HG02970 (cell line): ENCODE results near the gene PDGFD.

ENCODE experiments used
- ATAC-seq: cut with Tn5 transposase; IDR thresholded peaks from one replicate; pipeline ENCODE4 v1.9.1; 2021; ENCODE audit warnings: mild to moderate bottlenecking, moderate library complexity, moderate number of reproducible peaks; ENCODE audit not compliant: unreplicated experiment, low FRiP score

The PDGFD gene

GRCh38 chr11:103929170-103929903 is 234.6 kb downstream of the PDGFD start:
- ATAC-seq = peak; percentile 87

GRCh38 chr11:103928802-103929161 is 235.2 kb downstream of the PDGFD start:
- ATAC-seq = no peak

- ATAC-seq = no peak
Measured at GRCh38 chr11:103928040-103928801, 235.7 kb downstream of the PDGFD start.

- ATAC-seq = no peak
Measured at GRCh38 chr11:103927535-103927934, 236.4 kb downstream of the PDGFD start.

- no peak for ATAC-seq
Measured at GRCh38 chr11:103926990-103927389, 237.0 kb downstream of the PDGFD start.

GRCh38 chr11:103924166-103925013 is 239.6 kb downstream of the PDGFD start:
- no peak for ATAC-seq

- ATAC-seq = no peak
Measured at GRCh38 chr11:103923451-103923931, 240.5 kb downstream of the PDGFD start.

GRCh38 chr11:103920933-103921332 is 243.0 kb downstream of the PDGFD start:
- ATAC-seq = no peak

GRCh38 chr11:103920449-103920848 is 243.5 kb downstream of the PDGFD start:
- no peak for ATAC-seq

- ATAC-seq = no peak
Measured at GRCh38 chr11:103910721-103911120, 253.2 kb downstream of the PDGFD start.

GRCh38 chr11:103907548-103908455 is 256.1 kb downstream of the PDGFD start:
- ATAC-seq = no peak

GRCh38 chr11:103907136-103907535 is 256.8 kb downstream of the PDGFD start:
- ATAC-seq = no peak

- no peak for ATAC-seq
Measured at GRCh38 chr11:103906291-103906867, 257.6 kb downstream of the PDGFD start.

GRCh38 chr11:103904324-103904667 is 259.7 kb downstream of the PDGFD start:
- peak; percentile 89 for ATAC-seq

GRCh38 chr11:103903621-103904323 is 260.2 kb downstream of the PDGFD start:
- ATAC-seq = peak; percentile 86

GRCh38 chr11:103902994-103903393 is 261.0 kb downstream of the PDGFD start:
- ATAC-seq = no peak

- ATAC-seq = no peak
Measured at GRCh38 chr11:103901656-103902055, 262.3 kb downstream of the PDGFD start.

- peak; percentile 69 for ATAC-seq
Measured at GRCh38 chr11:103898577-103899336, 265.2 kb downstream of the PDGFD start.
